GM12878 (cell line): ENCODE data around the gene SLFN14. TPM values are rescaled to one million over a fixed set of nuclear protein-coding genes. Genes with fewer than 3 reads are reported as not detected.

Experiments
- ATAC-seq: fragments of 200-7000 bp; cut with Tn5 transposase; 3 replicates; pipeline ENCODE4 v1.9.1; 2020; ENCODE audit warnings: mild to moderate bottlenecking, moderate library complexity
- BruUV-seq: library from RNA; stranded (reverse); fragments of 400-500 nt; replicated peaks from 2 replicates; lab custom pipeline; 2021; lab: Mats Ljungman, UMichigan
- CTCF ChIA-PET: fragments of 300-600 bp; sonication (Branson Sonifier 250); formaldehyde crosslinking; extraction: SDS; loops from one replicate; lab custom pipeline; 2021; ENCODE audit warnings: inconsistent platforms; lab: Yijun Ruan, JAX
- POLR2A ChIA-PET: fragments of 350-600 bp; formaldehyde crosslinking; extraction: SDS; loops from one replicate; lab custom pipeline; 2021; ENCODE audit warnings: inconsistent platforms; lab: Charles Lee
- RAD21 ChIA-PET: fragments of 300-600 bp; sonication (Branson Sonifier 250); formaldehyde crosslinking; loops from one replicate; lab custom pipeline; 2023; ENCODE audit warnings: antibody characterized with exemption; ENCODE audit not compliant: unreplicated experiment; lab: Charles Lee
- SMC1A ChIA-PET: fragments of 300-600 bp; sonication (Branson Sonifier 250); formaldehyde crosslinking; loops from one replicate; lab custom pipeline; 2023; ENCODE audit not compliant: unreplicated experiment, uncharacterized antibody; lab: Charles Lee
- DNase-seq: peaks from one replicate; pipeline ENCODE4 v3.0.0-alpha.2; 2011; ENCODE audit warnings: low read depth, low spot score
- FAIRE-seq: peaks from 3 replicates; lab custom pipeline; 2011; peaks lifted over from hg19 to GRCh38; lab: Jason Lieb, UNC
- H2AFZ ChIP-seq: 2 replicates; pipeline ENCODE4 v1.6.0; 2011; ENCODE audit warnings: low read depth, low read length, control low read depth; ENCODE audit not compliant: control insufficient read depth
- H3K27ac ChIP-seq: 2 replicates; pipeline ENCODE4 v1.5.1; 2011; ENCODE audit warnings: control low read depth; ENCODE audit not compliant: control insufficient read depth, insufficient read depth
- H3K27me3 ChIP-seq, 2 experiments: replicated peaks in 1 of 2; 2 replicates each; pipeline versions ENCODE4 v1.6.0 to v1.6.1; 2011; ENCODE audit warnings: low read length in 1 of 2; ENCODE audit not compliant: control insufficient read depth in 2 of 2, insufficient read depth in 2 of 2
- H3K36me3 ChIP-seq, 2 experiments: 2 replicates each; pipeline ENCODE4 v1.5.1; 2011; ENCODE audit warnings: low read length in 1 of 2; ENCODE audit not compliant: control insufficient read depth in 2 of 2, insufficient read depth in 2 of 2
- H3K4me1 ChIP-seq: 2 replicates; pipeline ENCODE4 v1.6.1; 2011; ENCODE audit warnings: mild to moderate bottlenecking, low read length, moderate library complexity, mixed read lengths; ENCODE audit not compliant: control insufficient read depth, insufficient read depth
- H3K4me2 ChIP-seq: 2 replicates; pipeline ENCODE4 v1.6.0; 2011; ENCODE audit warnings: control low read depth; ENCODE audit not compliant: control insufficient read depth, insufficient read depth
- H3K4me3 ChIP-seq: fragments of 200-600 bp; sonication (generic); 2 replicates; pipeline ENCODE4 v1.5.1; 2016
- H3K79me2 ChIP-seq: 2 replicates; pipeline ENCODE4 v1.6.0; 2011; ENCODE audit warnings: low read length; ENCODE audit not compliant: control insufficient read depth, insufficient read depth
- H3K9ac ChIP-seq: 2 replicates; pipeline ENCODE4 v1.8.0; 2011; ENCODE audit warnings: low read length, control low read depth, mixed read lengths; ENCODE audit not compliant: control insufficient read depth, insufficient read depth
- H3K9me3 ChIP-seq: replicated peaks from 3 replicates; pipeline ENCODE4 v1.5.1; 2011; ENCODE audit warnings: mild to moderate bottlenecking, low read length; ENCODE audit not compliant: control insufficient read depth, insufficient read depth
- H4K20me1 ChIP-seq: 2 replicates; pipeline ENCODE4 v1.6.0; 2011; ENCODE audit not compliant: control insufficient read depth, insufficient read depth
- BACH1 ChIP-seq: fragments of 450-650 bp; IDR thresholded peaks from 2 replicates; pipeline ENCODE4 v1.6.1; 2017; ENCODE audit warnings: mild to moderate bottlenecking, borderline replicate concordance
- IKZF1 ChIP-seq: fragments of 450-650 bp; conservative IDR thresholded peaks from 2 replicates; pipeline ENCODE4 v1.6.1; 2017; ENCODE audit warnings: antibody characterized with exemption, mild to moderate bottlenecking
- KDM1A ChIP-seq: fragments of 200-600 bp; sonication (generic); IDR thresholded peaks from 2 replicates; pipeline ENCODE4 v1.6.1; 2016; ENCODE audit warnings: borderline replicate concordance
- NFIC ChIP-seq: IDR thresholded peaks from 2 replicates; pipeline ENCODE4 v1.6.1; 2012; ENCODE audit warnings: low read depth, mild to moderate bottlenecking, inconsistent platforms, low read length, moderate library complexity
- PAX8 ChIP-seq: fragments of 450-650 bp; IDR thresholded peaks from 2 replicates; pipeline ENCODE4 v1.6.1; 2017; ENCODE audit warnings: mild to moderate bottlenecking, moderate library complexity
- TARDBP ChIP-seq: IDR thresholded peaks from 2 replicates; pipeline ENCODE4 v1.6.1; 2016; ENCODE audit warnings: borderline replicate concordance
- YY1 ChIP-seq: IDR thresholded peaks from 2 replicates; pipeline ENCODE4 v1.6.1; 2011; ENCODE audit warnings: low read depth, mild to moderate bottlenecking, low read length
- ZNF274 ChIP-seq: IDR thresholded peaks from one replicate; pipeline ENCODE4 v1.8.0; 2011; ENCODE audit not compliant: insufficient read length, insufficient read depth
- WGBS: methylation state at CpG from one replicate; pipeline ENCODE4 v1.1.6; 2016; ENCODE audit warnings: low lambda C conversion rate; ENCODE audit not compliant: insufficient replicate concordance, insufficient coverage; ENCODE audit errors: missing lambda C conversion rate; 5-methylcytosine and 5-hydroxymethylcytosine counted together
- in situ Hi-C: fragments of 300-500 bp; cut with MboI; formaldehyde crosslinking; loops from 9 replicates; pipeline ENCODE4 v1.14.3; 2018; ENCODE audit warnings: mixed read lengths
- intact Hi-C: fragments of 100-400 bp; cut with micrococcal nuclease; formaldehyde crosslinking; loops from one replicate; pipeline ENCODE4 v1.14.2; 2022; ENCODE audit not compliant: unreplicated experiment
- polyA plus RNA-seq, 11 experiments: library from polyadenylated mRNA; depleted of rRNA in 4 of 11; unstranded in 6 of 11; stranded (reverse) in 5 of 11; fragments of >200 nt; fragmentation: Nextera tagmentation in 4 of 11; fragmentation: Illumina TruSeq in 1 of 11; extraction: Ambion mirVana in 4 of 11; extraction: Trizol in 1 of 11; gene quantifications; 1 replicate in 1 of 11; 2 replicates in 10 of 11; pipeline versions ENCODE4 v1.2.1 to v1.2.3, GENCODE V29; 2011 to 2016; ENCODE audit warnings: inconsistent platforms in 2 of 11, missing spikeins in 2 of 11, low read depth in 1 of 11
- total RNA-seq, 4 experiments: library from RNA; depleted of rRNA in 3 of 4; stranded (reverse); fragments of >200 nt in 3 of 4; fragmentation: Illumina TruSeq in 1 of 4; extraction: Trizol in 1 of 4; gene quantifications; 2 replicates each; pipeline versions ENCODE4 v1.2.1 to v1.2.3, GENCODE V29; 2013 to 2021
- TF ChIP-seq, protein P1 (sequence below): fragments of 450-650 bp; IDR thresholded peaks from 2 replicates; pipeline ENCODE4 v1.6.1; 2017; ENCODE audit warnings: antibody characterized with exemption, mild to moderate bottlenecking, moderate library complexity
- TF ChIP-seq, protein P2 (sequence below): IDR thresholded peaks from 2 replicates; pipeline ENCODE4 v1.6.1; 2011; ENCODE audit warnings: mild to moderate bottlenecking, low read depth, low read length, moderate library complexity; ENCODE audit not compliant: insufficient replicate concordance

The SLFN14 gene
- total and polyA plus RNA-seq, 10 of the 15 experiments (the other 5 are each of a cell fraction or from before 2014, with no cell fraction given), result 0.06 to 0.11 (median 0.06) TPM; not detected in 7

DNA sequence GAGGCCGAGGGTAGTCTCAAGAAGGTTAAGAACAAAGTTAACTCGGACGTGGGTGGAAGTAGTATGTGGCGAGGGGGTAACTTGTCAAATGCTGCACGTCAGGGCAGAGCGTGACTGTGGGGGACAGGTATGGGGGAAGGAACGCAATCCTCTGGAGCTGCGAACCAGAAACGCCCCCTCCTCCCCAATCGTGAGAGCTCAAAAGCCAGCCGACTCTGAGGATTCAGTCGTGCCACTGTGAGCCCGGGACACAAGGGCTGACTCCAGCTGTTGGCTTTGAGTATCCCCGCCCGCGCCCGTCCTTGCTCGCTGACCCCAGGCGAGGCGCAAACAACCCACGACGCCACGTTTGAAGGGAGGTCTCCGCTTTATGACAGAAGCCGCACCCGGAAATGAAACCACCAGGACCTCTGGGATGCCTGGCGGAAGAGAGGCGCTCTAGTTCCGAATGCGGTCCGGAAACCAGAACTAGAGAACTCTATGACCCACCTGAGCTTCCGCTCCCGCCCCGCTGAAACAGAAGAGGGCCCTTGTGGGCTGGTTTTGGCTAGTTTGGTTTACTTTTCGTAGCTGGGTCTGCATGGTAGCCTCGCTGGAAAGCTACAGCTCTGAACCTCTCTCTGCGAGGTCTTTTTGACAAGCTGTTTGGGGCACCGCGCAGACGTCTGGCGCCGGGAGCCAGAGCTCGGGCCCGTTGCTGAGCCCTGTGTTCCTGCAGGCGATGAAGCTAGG lies 17.7 kb upstream of the SLFN14 start, which contains the start of gene PEX12 (continued):
- TF ChIP-seq, protein P1, sequence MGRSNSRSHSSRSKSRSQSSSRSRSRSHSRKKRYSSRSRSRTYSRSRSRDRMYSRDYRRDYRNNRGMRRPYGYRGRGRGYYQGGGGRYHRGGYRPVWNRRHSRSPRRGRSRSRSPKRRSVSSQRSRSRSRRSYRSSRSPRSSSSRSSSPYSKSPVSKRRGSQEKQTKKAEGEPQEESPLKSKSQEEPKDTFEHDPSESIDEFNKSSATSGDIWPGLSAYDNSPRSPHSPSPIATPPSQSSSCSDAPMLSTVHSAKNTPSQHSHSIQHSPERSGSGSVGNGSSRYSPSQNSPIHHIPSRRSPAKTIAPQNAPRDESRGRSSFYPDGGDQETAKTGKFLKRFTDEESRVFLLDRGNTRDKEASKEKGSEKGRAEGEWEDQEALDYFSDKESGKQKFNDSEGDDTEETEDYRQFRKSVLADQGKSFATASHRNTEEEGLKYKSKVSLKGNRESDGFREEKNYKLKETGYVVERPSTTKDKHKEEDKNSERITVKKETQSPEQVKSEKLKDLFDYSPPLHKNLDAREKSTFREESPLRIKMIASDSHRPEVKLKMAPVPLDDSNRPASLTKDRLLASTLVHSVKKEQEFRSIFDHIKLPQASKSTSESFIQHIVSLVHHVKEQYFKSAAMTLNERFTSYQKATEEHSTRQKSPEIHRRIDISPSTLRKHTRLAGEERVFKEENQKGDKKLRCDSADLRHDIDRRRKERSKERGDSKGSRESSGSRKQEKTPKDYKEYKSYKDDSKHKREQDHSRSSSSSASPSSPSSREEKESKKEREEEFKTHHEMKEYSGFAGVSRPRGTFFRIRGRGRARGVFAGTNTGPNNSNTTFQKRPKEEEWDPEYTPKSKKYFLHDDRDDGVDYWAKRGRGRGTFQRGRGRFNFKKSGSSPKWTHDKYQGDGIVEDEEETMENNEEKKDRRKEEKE, result no peak
- TF ChIP-seq TARDBP (no peak; the same call in 1 of the 2 replicates), KDM1A (no peak), NFIC (peak; percentile 24; the same call in 1 of the 2 replicates), BACH1 (0 out of 2 replicates have a peak, but pooled peaks have one; percentile 48), PAX8 (no peak), IKZF1 (peak; percentile 99)

DNA sequence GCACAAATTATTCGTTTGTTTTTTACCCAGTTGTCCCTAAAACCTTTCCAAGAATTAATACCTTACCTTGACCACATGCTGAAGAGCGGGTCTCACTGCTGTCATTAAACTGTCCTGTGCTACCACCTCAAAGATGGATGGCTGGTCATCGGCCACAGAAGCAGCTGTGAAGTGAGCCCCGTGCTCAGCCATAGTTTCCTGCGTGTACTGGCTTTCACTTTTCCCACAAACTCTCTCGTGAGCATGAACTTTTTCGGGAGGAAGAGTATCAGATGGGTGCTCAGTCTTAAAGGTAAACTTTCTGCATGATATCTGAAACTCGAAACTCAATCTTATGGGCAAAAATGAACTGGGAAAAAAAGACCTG lies 17.2 kb upstream of the SLFN14 start:
- intact Hi-C loops, result no loop called here
- no peaks in the 10 kb centered on the region for H3K9me3 ChIP-seq
- peaks cover 11% of the 10 kb centered on the region for H3K4me1 ChIP-seq
- peak overlapping the region; percentile 83 for H3K4me3 ChIP-seq
- DNase-seq (no peak), FAIRE-seq (no peak)
- H3K9ac ChIP-seq, result peak overlapping the region; percentile 100
- H3K27ac ChIP-seq, result peak overlapping the region; percentile 93
- peak overlapping the region; percentile 78 for H3K4me2 ChIP-seq
- H3K36me3 ChIP-seq, result no peaks in the 10 kb centered on the region
- peaks cover 3% of the 10 kb centered on the region for H3K79me2 ChIP-seq
- ChIA-PET RAD21 (interaction anchor here (0.7 to 4.2 kb wide), 7 partner anchors 9 to 1026 kb away, joined by 3 to 35 read pairs (median 5); partner anchors contain the start of genes AP2B1 and SLFN12L), CTCF (interaction anchor here (1.2 to 2.9 kb wide), 6 partner anchors 9 to 265 kb away, joined by 3 to 17 read pairs (median 9); partner anchors contain the start of genes AP2B1 and SLFN12L), POLR2A (interaction anchor here (1.0 to 4.3 kb wide), 6 partner anchors 9 to 231 kb away, joined by 3 to 62 read pairs (median 11); partner anchors contain the start of genes AP2B1, SLFN13 and TAF15), SMC1A (interaction anchor here (1.1 to 2.6 kb wide), 10 partner anchors 9 to 265 kb away, joined by 3 to 23 read pairs (median 5); partner anchors contain the start of genes AP2B1 and SLFN12L)
- no peaks in the 10 kb centered on the region for H3K27me3 ChIP-seq
- WGBS, result 7% methylated on average over 8 of the region's 8 CpGs
- no peaks in the 10 kb centered on the region for H4K20me1 ChIP-seq
- TF ChIP-seq, protein P2, sequence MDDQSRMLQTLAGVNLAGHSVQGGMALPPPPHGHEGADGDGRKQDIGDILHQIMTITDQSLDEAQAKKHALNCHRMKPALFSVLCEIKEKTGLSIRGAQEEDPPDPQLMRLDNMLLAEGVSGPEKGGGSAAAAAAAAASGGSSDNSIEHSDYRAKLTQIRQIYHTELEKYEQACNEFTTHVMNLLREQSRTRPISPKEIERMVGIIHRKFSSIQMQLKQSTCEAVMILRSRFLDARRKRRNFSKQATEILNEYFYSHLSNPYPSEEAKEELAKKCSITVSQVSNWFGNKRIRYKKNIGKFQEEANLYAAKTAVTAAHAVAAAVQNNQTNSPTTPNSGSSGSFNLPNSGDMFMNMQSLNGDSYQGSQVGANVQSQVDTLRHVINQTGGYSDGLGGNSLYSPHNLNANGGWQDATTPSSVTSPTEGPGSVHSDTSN, result peak; percentile 12
- TF ChIP-seq YY1 (peak; percentile 57; the same call in 1 of the 2 replicates), ZNF274 (no peak)
- TF ChIP-seq, all 136 proteins: peak for 2
- H2AFZ ChIP-seq, result peak overlapping the region; percentile 89
- in situ Hi-C loops, result no loop called here
- BruUV-seq, result no TSS peak
- ATAC-seq, result peak; percentile 52
